Measurements from ENCODE around the gene ID1. TPM values are rescaled to one million over a fixed set of nuclear protein-coding genes. Genes with fewer than 3 reads are reported as not detected.
"Not testable (repeated sequence)": the region's sequence is repeated elsewhere in the genome, so short reads cannot be mapped to it uniquely, and the experiment has no call there.

The ID1 gene
- total and polyA plus RNA-seq, 2 experiments from 2014 or later: 221 to 479 TPM

GRCh38 chr20:31626534-31626933 is 21.4 kb downstream of the ID1 start:
- H3K9me2 ChIP-seq (ENCODE audit: insufficient read depth); H3K9me3 Mint-ChIP-seq; H3F3A ChIP-seq (replicated peaks; ENCODE audit: low read depth); H3K4me3 Mint-ChIP-seq; ATAC-seq; H3K36me3 Mint-ChIP-seq (ENCODE audit: low read depth); H3K27ac Mint-ChIP-seq; H3K4me1 ChIP-seq (ENCODE audit: insufficient read depth); DNase-seq (ENCODE audit: low spot score); H3K4me1 Mint-ChIP-seq; H3K4me2 ChIP-seq; H3K27ac ChIP-seq (ENCODE audit: low read depth); H3K4me3 ChIP-seq; H3K27me3 ChIP-seq (ENCODE audit: insufficient read depth); H3K79me2 ChIP-seq (replicated peaks; ENCODE audit: insufficient read depth); H4K20me1 ChIP-seq (replicated peaks; ENCODE audit: insufficient read depth); H3K36me3 ChIP-seq (ENCODE audit: insufficient read depth): not testable (repeated sequence)
- peaks cover 20% of the 10 kb centered on the region for H3K27me3 Mint-ChIP-seq (ENCODE audit: insufficient read depth, low read depth, poor library complexity)
- H2AFZ ChIP-seq: peak overlapping the region; percentile 18; the same call in 1 of the 2 replicates

- H3K4me3 ChIP-seq; H3K9me2 ChIP-seq (ENCODE audit: insufficient read depth); H3K79me2 ChIP-seq (replicated peaks; ENCODE audit: insufficient read depth); H3K4me2 ChIP-seq; ATAC-seq; H4K20me1 ChIP-seq (replicated peaks; ENCODE audit: insufficient read depth); H3K4me1 ChIP-seq (ENCODE audit: insufficient read depth); H2AFZ ChIP-seq; H3F3A ChIP-seq (replicated peaks; ENCODE audit: low read depth); H3K36me3 ChIP-seq (ENCODE audit: insufficient read depth); H3K4me1 Mint-ChIP-seq; H3K27me3 ChIP-seq (ENCODE audit: insufficient read depth); H3K36me3 Mint-ChIP-seq (ENCODE audit: low read depth); H3K4me3 Mint-ChIP-seq; DNase-seq (ENCODE audit: low spot score); H3K27ac Mint-ChIP-seq; H3K27ac ChIP-seq (ENCODE audit: low read depth); H3K9me3 Mint-ChIP-seq: not testable (repeated sequence)
- peaks cover 20% of the 10 kb centered on the region for H3K27me3 Mint-ChIP-seq (ENCODE audit: insufficient read depth, low read depth, poor library complexity)
Measured at GRCh38 chr20:31628057-31628456, 23.0 kb downstream of the ID1 start.

GRCh38 chr20:31630187-31630790 is 25.2 kb downstream of the ID1 start:
- no peak for DNase-seq (ENCODE audit: low spot score)
- no peak overlapping the region for H3K27ac Mint-ChIP-seq
- Histone ChIP-seq H3K9me2 (ENCODE audit: insufficient read depth) (0 out of 2 replicates have a peak, but pooled peaks cover 6% of the 10 kb centered on the region), H3K27me3 (ENCODE audit: insufficient read depth) (0 out of 2 replicates have a peak, but pooled peaks cover 2% of the 10 kb centered on the region), H3K36me3 (ENCODE audit: insufficient read depth) (no peaks in the 10 kb centered on the region), H3K4me3 (no peak overlapping the region), H3K27ac (ENCODE audit: low read depth) (no peak overlapping the region), H3F3A (replicated peaks; ENCODE audit: low read depth) (peaks cover 11% of the 10 kb centered on the region), H4K20me1 (replicated peaks; ENCODE audit: insufficient read depth) (no peaks in the 10 kb centered on the region), H3K79me2 (replicated peaks; ENCODE audit: insufficient read depth) (no peaks in the 10 kb centered on the region), H3K4me1 (ENCODE audit: insufficient read depth) (no peaks in the 10 kb centered on the region), H3K4me2 (no peak overlapping the region), H2AFZ (no peak overlapping the region)
- H3K27me3 Mint-ChIP-seq (ENCODE audit: insufficient read depth, low read depth, poor library complexity): peaks cover 18% of the 10 kb centered on the region
- H3K36me3 Mint-ChIP-seq (ENCODE audit: low read depth): no peaks in the 10 kb centered on the region
- H3K9me3 Mint-ChIP-seq: peaks cover 3% of the 10 kb centered on the region; the same call in 1 of the 3 replicates
- H3K4me3 Mint-ChIP-seq: no peak overlapping the region
- ATAC-seq: no peak
- H3K4me1 Mint-ChIP-seq: no peaks in the 10 kb centered on the region
- TF ChIP-seq NANOG (IDR thresholded peaks at IDR 0.05; ENCODE audit: borderline replicate concordance) (no peak), REST (IDR thresholded peaks at IDR 0.05; ENCODE audit: unreplicated experiment) (no peak), ZNF331 (CRISPR knock-in tag; IDR thresholded peaks at IDR 0.05; ENCODE audit: low read depth) (no peak), CREB1 (CRISPR knock-in tag; IDR thresholded peaks at IDR 0.05; ENCODE audit: low read depth) (no peak), STAT1 (IDR thresholded peaks at IDR 0.05; ENCODE audit: unreplicated experiment) (no peak), ZNF114 (CRISPR knock-in tag; IDR thresholded peaks at IDR 0.05) (no peak), EZH2phosphoT487 (IDR thresholded peaks at IDR 0.05; ENCODE audit: unreplicated experiment) (no peak), JUNB (IDR thresholded peaks at IDR 0.05; ENCODE audit: unreplicated experiment) (no peak)
